Measurements from ENCODE around the gene KIF5C. TPM values are rescaled to one million over a fixed set of nuclear protein-coding genes. Genes with fewer than 3 reads are reported as not detected.

KIF5C gene
- total and polyA plus RNA-seq, 2 of the 13 experiments (the other 11 are each of a cell fraction or from before 2014, with no cell fraction given) = 0.15 to 0.20 TPM

DNA sequence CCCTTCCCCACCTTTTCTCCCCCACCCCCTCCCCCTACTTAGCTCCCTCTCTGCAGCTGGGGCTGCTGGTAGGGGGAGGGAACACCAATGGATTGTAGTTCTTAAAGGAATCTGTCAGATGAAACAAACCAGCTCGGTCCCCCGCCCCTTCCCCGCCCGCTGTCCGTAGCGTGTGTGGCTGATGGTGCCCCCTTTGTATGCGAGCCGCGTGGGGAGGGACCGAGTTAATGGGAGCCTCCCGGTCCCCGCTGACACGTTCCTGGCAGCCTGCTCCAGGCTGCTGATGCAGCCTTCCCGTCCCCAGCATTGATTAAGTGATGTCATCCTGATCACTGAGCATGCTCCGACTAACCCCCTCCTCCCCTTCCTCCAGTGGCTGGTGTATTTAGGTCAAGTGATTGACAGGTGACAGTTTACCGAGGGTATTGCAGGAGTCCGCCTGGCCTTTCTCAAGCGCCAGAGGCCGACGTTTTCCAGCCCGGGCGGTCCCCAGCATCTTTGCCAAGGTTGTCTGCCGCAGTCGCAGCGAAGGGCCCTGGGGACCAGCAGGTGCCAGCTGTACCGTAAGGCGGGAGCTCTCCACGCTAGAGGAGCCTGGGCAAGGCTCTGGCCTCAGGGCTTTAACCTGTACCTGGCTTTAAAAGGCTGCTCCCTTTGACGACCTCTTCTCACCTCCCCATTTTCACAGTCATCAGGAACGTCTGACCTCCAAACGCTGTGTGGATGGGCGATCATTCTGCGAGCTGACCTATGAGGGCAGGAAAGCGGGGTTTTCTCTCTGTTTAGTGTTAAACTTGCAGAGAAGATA is 1.8 kb downstream of the KIF5C start (continued):
- TF ChIP-seq, protein P1, sequence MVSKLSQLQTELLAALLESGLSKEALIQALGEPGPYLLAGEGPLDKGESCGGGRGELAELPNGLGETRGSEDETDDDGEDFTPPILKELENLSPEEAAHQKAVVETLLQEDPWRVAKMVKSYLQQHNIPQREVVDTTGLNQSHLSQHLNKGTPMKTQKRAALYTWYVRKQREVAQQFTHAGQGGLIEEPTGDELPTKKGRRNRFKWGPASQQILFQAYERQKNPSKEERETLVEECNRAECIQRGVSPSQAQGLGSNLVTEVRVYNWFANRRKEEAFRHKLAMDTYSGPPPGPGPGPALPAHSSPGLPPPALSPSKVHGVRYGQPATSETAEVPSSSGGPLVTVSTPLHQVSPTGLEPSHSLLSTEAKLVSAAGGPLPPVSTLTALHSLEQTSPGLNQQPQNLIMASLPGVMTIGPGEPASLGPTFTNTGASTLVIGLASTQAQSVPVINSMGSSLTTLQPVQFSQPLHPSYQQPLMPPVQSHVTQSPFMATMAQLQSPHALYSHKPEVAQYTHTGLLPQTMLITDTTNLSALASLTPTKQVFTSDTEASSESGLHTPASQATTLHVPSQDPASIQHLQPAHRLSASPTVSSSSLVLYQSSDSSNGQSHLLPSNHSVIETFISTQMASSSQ (IDR thresholded peaks at IDR 0.05; ENCODE audit: low read depth) = no peak
- TF ChIP-seq, protein P1 (CRISPR knock-in tag; IDR thresholded peaks at IDR 0.05; ENCODE audit: borderline replicate concordance) = no peak
- no peak for TF ChIP-seq TBL1XR1 (IDR thresholded peaks at IDR 0.05; ENCODE audit: borderline replicate concordance, low read length, partially characterized antibody)
- TF ChIP-seq PHF8 (CRISPR knock-in tag; IDR thresholded peaks at IDR 0.05) = no peak
- TF ChIP-seq MYNN (CRISPR knock-in tag; IDR thresholded peaks at IDR 0.05; ENCODE audit: low read depth) = no peak
- no peak for TF ChIP-seq SNAPC2 (CRISPR knock-in tag; IDR thresholded peaks at IDR 0.05)
- TF ChIP-seq ZBTB7B (CRISPR knock-in tag; IDR thresholded peaks at IDR 0.05) = no peak
- TF ChIP-seq, protein P2, sequence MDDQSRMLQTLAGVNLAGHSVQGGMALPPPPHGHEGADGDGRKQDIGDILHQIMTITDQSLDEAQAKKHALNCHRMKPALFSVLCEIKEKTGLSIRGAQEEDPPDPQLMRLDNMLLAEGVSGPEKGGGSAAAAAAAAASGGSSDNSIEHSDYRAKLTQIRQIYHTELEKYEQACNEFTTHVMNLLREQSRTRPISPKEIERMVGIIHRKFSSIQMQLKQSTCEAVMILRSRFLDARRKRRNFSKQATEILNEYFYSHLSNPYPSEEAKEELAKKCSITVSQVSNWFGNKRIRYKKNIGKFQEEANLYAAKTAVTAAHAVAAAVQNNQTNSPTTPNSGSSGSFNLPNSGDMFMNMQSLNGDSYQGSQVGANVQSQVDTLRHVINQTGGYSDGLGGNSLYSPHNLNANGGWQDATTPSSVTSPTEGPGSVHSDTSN (CRISPR knock-in tag; IDR thresholded peaks at IDR 0.05; ENCODE audit: borderline replicate concordance) = no peak
- no peak for TF ChIP-seq ZNF44 (CRISPR knock-in tag; IDR thresholded peaks at IDR 0.05)
- no peak for TF ChIP-seq ZNF674 (CRISPR knock-in tag; IDR thresholded peaks at IDR 0.05; ENCODE audit: low read depth)
- TF ChIP-seq ZNF446 (CRISPR knock-in tag; IDR thresholded peaks at IDR 0.05) = no peak
- no peak for TF ChIP-seq ARNTL (CRISPR knock-in tag; IDR thresholded peaks at IDR 0.05)
- no peak for TF ChIP-seq RFXANK (CRISPR knock-in tag; IDR thresholded peaks at IDR 0.05)
- TF ChIP-seq, protein P3, sequence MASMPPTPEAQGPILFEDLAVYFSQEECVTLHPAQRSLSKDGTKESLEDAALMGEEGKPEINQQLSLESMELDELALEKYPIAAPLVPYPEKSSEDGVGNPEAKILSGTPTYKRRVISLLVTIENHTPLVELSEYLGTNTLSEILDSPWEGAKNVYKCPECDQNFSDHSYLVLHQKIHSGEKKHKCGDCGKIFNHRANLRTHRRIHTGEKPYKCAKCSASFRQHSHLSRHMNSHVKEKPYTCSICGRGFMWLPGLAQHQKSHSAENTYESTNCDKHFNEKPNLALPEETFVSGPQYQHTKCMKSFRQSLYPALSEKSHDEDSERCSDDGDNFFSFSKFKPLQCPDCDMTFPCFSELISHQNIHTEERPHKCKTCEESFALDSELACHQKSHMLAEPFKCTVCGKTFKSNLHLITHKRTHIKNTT (CRISPR knock-in tag; IDR thresholded peaks at IDR 0.05) = no peak
- TF ChIP-seq ZNF772 (CRISPR knock-in tag; IDR thresholded peaks at IDR 0.05) = no peak
- no peak for TF ChIP-seq ZNF3 (CRISPR knock-in tag; IDR thresholded peaks at IDR 0.05)
- TF ChIP-seq POGZ (CRISPR knock-in tag; IDR thresholded peaks at IDR 0.05) = no peak
- TF ChIP-seq, protein P4, sequence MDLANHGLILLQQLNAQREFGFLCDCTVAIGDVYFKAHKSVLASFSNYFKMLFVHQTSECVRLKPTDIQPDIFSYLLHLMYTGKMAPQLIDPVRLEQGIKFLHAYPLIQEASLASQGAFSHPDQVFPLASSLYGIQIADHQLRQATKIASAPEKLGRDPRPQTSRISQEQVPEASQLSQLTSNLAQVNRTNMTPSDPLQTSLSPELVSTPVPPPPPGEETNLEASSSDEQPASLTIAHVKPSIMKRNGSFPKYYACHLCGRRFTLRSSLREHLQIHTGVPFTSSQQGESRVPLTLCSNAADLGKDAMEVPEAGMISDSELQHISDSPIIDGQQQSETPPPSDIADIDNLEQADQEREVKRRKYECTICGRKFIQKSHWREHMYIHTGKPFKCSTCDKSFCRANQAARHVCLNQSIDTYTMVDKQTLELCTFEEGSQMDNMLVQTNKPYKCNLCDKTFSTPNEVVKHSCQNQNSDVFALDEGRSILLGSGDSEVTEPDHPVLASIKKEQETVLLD (CRISPR knock-in tag; IDR thresholded peaks at IDR 0.05; ENCODE audit: low read depth) = no peak
- TF ChIP-seq, protein P5, sequence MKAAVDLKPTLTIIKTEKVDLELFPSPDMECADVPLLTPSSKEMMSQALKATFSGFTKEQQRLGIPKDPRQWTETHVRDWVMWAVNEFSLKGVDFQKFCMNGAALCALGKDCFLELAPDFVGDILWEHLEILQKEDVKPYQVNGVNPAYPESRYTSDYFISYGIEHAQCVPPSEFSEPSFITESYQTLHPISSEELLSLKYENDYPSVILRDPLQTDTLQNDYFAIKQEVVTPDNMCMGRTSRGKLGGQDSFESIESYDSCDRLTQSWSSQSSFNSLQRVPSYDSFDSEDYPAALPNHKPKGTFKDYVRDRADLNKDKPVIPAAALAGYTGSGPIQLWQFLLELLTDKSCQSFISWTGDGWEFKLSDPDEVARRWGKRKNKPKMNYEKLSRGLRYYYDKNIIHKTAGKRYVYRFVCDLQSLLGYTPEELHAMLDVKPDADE (CRISPR knock-in tag; IDR thresholded peaks at IDR 0.05) = no peak
- TF ChIP-seq ZNF367 (CRISPR knock-in tag; IDR thresholded peaks at IDR 0.05; ENCODE audit: borderline replicate concordance) = no peak
